ENCODE data around the gene SCN2A.

SCN2A gene

GRCh38 chr2:165410276-165410675 is 171.1 kb downstream of the SCN2A start:
- no peak for DNase-seq (ENCODE audit: low read depth in 2 of 3, low spot score in 2 of 3)

GRCh38 chr2:165414187-165414586 is 175.0 kb downstream of the SCN2A start:
- no peak for DNase-seq (ENCODE audit: low read depth in 2 of 3, low spot score in 2 of 3)

- DNase-seq (ENCODE audit: low read depth in 2 of 3, low spot score in 2 of 3): no peak
These were observed 177.8 kb downstream of the SCN2A start for GRCh38 chr2:165417009-165417408.

DNA sequence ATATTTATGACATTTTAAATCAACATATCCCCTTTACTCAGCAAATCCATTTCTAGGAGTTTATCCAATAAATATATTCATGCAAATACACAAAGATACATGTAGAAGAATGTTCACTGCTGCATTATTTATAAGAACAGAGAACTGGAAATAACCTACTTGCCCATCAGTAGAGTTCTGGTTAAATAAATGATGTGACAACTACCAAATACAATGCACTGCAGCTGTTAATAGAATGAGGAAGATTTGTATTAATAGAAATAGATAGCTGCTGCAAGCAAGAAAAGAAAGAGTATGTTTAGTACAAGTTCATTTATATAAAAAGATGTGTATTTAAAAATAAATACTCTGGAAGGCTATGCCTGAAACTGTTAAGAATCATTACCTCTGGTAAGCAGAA is 181.0 kb downstream of the SCN2A start:
- DNase-seq (ENCODE audit: low read depth in 2 of 3, low spot score in 2 of 3): no peak

- no peak for DNase-seq (ENCODE audit: low read depth in 2 of 3, low spot score in 2 of 3)
These were observed 183.9 kb downstream of the SCN2A start for GRCh38 chr2:165423081-165423480.

DNA sequence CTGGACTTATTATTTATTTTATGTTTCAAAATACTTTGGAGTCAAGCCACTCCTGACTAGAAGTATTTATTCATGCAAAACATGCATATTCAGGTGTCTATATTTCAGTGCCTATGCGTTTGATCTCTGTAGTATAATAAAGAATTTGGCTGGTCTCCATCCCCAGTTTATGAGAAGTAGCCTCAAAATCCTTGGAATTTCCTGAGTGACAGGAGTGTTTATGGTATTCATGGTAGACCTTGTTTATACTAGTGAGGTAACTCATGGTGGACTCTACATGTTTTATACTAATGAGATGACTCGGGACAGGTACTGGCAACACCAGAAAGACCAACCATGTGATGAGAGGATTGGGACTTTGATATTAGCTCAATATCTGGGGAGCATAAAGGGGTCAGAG is 186.3 kb downstream of the SCN2A start:
- DNase-seq (ENCODE audit: low read depth in 2 of 3, low spot score in 2 of 3): no peak

DNA sequence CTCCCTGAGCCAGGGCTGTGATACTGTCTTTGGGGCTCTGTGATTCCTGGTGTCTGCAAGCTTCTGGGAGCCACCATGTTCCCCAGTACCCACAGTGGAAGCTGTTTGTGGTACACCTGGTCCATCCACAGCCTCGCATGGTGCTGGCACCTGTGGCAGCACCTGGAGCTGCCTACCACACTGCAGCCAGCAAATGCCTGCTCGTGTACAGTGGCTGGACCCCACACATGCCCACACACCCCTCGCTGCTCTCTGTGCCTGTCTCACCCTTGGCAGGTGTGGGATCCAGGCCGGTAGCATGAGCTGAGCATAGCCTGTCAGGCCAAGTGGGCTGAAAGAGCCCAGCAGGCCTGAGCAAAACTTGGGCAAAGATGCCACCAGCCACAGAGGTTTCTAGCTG is 188.5 kb downstream of the SCN2A start:
- no peak for DNase-seq (ENCODE audit: low read depth in 2 of 3, low spot score in 2 of 3)

- no peak for DNase-seq (ENCODE audit: low read depth in 2 of 3, low spot score in 2 of 3)
These were observed 189.7 kb downstream of the SCN2A start for GRCh38 chr2:165428926-165429325.

DNA sequence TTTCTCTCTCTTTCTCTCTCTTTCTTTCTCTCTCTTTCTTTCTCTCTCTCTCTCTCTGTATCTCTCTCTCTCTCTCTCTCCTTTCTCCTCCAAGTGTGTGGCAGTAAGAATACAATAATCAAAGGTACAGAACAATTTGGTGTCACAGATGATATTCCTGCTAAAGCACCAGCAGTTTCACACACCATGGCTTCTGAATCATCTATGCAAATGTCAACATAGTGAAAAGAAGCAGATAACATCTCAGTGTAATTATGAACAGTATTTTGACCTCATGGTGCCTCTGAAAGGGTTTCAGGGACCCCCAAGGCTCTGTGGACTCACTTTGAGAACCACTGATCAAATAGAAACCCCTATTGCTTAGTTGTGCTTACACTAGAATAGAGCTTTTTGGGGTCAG is 191.8 kb downstream of the SCN2A start:
- DNase-seq (ENCODE audit: low read depth in 2 of 3, low spot score in 2 of 3): no peak

DNA sequence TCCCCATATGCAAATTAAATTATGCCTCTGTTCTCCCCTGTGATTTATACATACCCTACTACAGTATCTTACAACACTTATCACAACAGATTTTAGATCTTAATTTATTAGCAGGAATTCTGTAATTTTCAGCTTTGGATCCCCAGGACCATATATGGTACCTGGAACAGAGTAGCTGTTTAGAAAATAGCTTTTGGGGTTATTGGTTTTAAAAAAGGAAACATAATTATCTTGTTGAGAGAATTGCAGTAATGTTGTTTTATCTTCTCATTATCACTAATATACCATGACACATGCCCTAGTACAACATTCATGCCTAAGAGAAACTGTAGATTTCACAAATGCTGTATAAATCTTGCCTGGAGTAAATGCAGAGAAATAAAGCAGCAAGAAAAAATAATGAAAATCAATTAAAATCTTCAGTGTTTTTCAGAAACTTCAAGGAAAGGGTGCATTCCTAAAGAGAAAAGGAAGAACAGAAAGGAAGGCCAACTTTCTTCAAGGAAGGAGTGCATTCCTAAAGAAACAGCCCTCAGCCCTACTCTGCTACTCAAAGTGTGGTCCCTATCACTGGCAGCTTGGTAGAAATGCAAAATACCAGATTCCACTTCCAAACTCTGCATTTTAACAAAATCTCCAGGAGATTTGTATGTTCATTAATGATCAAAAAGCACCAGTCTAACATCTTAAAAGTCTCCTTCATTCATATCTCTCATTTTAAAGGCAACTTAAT is 193.2 kb downstream of the SCN2A start:
- DNase-seq (ENCODE audit: low read depth in 2 of 3, low spot score in 2 of 3): no peak

DNA sequence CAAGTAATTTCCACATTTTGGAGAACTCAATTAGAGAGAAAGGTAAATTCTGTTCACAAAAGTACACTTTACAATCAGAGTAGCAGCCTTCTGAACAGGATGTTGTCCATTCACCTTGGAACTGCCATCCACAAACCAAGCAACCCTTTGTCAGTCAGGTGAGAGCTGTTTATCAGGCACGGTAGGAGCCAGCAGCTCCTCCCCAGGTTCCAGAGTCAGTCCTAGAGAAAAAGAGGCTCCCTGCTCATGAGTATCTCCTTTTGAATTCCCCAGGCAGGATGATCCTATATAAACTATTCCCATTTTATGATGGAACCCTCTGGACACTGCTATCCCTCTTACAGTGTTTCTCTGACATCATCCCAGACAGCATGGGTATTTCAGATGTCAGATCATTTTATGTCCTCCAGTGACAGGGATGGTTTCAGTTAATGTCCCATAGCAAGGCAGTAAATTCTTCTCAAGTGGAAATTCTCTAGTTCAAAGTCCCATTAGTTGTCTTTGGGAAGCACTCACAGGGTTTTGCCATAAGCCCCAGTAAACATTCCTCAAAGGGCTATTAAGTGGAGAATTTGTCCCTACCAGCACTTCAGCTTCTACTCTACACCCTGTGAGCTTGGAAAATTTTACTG is 195.8 kb downstream of the SCN2A start:
- no peak for DNase-seq (ENCODE audit: low read depth in 2 of 3, low spot score in 2 of 3)

- no peak for DNase-seq (ENCODE audit: low read depth in 2 of 3, low spot score in 2 of 3)
These were observed 196.4 kb downstream of the SCN2A start for GRCh38 chr2:165435611-165436010.

DNA sequence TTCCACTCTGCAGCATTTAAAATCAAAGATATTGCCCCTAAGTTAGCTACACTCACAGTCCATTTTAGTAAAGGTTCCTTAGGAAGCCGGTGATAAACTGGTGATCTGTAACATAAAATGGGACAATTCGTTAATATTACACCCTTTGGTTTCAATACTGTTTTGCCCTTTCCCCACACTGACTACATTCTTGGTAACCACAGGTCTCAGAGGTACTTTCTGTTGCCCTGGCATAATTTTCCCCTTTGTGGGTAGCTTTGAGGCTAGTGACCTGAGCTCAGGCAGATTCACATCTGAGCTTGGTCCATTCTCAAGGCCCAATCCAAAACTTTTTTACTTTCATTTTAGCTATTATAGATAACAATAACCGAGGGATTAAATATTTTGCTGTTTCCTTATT is 197.3 kb downstream of the SCN2A start:
- DNase-seq (ENCODE audit: low read depth in 2 of 3, low spot score in 2 of 3): no peak

DNA sequence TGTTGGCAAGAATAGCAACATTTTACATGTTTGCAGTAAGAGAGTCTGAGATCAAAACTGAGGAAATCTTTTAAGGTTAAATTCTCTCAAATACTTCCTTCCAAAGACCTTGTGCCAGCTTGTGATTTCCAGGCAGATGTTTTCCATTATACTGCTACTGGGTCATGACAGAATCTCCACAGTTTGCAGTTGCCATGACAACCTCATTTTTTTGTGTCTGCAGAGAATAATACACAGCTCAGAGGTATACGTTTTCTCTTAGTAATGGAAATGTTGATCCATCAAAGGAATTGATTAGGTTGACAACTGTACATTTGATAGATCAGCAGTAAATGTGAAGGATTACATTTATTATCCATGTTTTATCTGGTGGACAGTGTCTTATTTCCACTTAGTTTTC is 201.2 kb downstream of the SCN2A start:
- DNase-seq (ENCODE audit: low read depth in 2 of 3, low spot score in 2 of 3): no peak
